B cell (primary cell): ENCODE results near the gene FUBP3.

Source experiments
- EZH2 ChIP-seq: IDR thresholded peaks from 2 replicates; pipeline ENCODE4 v1.6.1; 2012; ENCODE audit warnings: borderline replicate concordance, low read depth, mild to moderate bottlenecking, moderate library complexity, low read length; ENCODE audit not compliant: insufficient read depth, poor library complexity, severe bottlenecking
- TF ChIP-seq, protein P1 (sequence below): fragments of 200-600 bp; IDR thresholded peaks from one replicate; pipeline ENCODE4 v1.8.0; 2022; ENCODE audit warnings: antibody characterized with exemption, mild to moderate bottlenecking

- TF ChIP-seq, protein P1, sequence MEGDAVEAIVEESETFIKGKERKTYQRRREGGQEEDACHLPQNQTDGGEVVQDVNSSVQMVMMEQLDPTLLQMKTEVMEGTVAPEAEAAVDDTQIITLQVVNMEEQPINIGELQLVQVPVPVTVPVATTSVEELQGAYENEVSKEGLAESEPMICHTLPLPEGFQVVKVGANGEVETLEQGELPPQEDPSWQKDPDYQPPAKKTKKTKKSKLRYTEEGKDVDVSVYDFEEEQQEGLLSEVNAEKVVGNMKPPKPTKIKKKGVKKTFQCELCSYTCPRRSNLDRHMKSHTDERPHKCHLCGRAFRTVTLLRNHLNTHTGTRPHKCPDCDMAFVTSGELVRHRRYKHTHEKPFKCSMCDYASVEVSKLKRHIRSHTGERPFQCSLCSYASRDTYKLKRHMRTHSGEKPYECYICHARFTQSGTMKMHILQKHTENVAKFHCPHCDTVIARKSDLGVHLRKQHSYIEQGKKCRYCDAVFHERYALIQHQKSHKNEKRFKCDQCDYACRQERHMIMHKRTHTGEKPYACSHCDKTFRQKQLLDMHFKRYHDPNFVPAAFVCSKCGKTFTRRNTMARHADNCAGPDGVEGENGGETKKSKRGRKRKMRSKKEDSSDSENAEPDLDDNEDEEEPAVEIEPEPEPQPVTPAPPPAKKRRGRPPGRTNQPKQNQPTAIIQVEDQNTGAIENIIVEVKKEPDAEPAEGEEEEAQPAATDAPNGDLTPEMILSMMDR = no peak
- no peak for TF ChIP-seq EZH2
Measured at GRCh38 chr9:130663258-130663976, 84.0 kb downstream of the FUBP3 start.
